ENCODE results near the gene PLA2G4B. TPM values are rescaled to one million over a fixed set of nuclear protein-coding genes. Genes with fewer than 3 reads are reported as not detected.

PLA2G4B gene
- total RNA-seq, 2 donors from 2014 or later = 4.4 to 9.1 TPM

DNA sequence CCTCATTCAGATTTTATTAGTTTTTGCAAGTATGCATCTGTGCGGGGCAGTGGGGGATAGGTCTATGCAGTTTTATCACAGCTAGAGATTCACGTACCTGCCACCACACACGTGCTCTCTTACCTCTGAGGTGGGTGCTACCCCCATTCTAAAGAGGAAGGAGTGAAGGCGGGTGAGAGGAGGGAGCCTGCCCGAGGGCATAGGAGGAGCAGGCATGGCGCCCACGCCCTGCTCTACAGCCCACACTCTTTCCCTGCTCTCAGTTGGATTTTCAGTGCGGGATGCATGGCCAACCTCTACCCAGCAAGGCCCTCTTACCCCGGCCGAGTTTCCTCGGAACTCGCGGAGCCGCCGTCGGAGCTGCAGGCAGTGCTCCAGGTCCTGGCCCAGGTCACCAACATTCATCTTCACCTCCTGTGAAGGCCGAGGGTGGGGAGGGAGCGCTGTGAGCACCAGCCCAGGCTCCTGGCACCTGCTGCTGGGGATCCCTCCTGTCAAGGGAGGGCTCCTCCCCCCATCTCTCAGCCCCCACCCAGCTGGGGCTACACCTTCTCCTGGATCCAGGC is 26.9 kb downstream of the PLA2G4B start:
- DNase-seq = no peak
- H3K9me3 Mint-ChIP-seq = no peaks in the 10 kb centered on the region
- no peak overlapping the region for H3K27ac Mint-ChIP-seq
- H3K36me3 Mint-ChIP-seq (ENCODE audit: insufficient read depth in 2 of 2) = no peaks in the 10 kb centered on the region
- no peaks in the 10 kb centered on the region for H3K27me3 Mint-ChIP-seq (ENCODE audit: low read depth)
- H3K4me3 Mint-ChIP-seq = no peak overlapping the region
- ATAC-seq (replicated peaks in 1 of 2) = no peak
- H3K4me1 Mint-ChIP-seq (ENCODE audit: low read depth) = peaks cover 3% of the 10 kb centered on the region

DNA sequence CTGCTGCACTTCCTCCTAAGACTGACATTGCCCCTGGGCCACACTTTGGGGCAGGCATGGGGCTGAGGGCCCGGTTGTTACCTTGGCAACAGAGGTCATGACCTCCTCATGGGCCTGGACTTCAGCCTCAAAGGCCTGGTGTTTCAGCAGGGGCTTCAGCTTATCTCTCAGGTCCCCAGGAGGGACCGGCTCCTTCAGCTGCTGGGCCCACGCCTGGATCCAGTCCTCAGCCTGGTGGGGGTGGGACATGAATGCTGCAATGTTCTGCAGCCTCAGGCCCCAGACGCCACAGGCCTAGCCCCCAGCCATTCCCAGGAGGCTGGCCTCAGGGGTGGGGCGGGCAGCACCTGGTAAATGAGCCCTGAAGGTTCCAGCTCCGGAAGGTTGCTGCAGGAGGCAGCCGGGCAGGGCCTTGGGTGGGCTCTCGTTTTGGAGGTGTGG is 27.6 kb downstream of the PLA2G4B start:
- H3K27ac Mint-ChIP-seq = no peak overlapping the region
- H3K9me3 Mint-ChIP-seq = no peaks in the 10 kb centered on the region
- no peak overlapping the region for H3K4me3 Mint-ChIP-seq
- no peaks in the 10 kb centered on the region for H3K36me3 Mint-ChIP-seq (ENCODE audit: insufficient read depth in 2 of 2)
- DNase-seq (no peak), ATAC-seq (replicated peaks in 1 of 2) (no peak)
- H3K4me1 Mint-ChIP-seq (ENCODE audit: low read depth) = peaks cover 10% of the 10 kb centered on the region
- no peaks in the 10 kb centered on the region for H3K27me3 Mint-ChIP-seq (ENCODE audit: low read depth)

DNA sequence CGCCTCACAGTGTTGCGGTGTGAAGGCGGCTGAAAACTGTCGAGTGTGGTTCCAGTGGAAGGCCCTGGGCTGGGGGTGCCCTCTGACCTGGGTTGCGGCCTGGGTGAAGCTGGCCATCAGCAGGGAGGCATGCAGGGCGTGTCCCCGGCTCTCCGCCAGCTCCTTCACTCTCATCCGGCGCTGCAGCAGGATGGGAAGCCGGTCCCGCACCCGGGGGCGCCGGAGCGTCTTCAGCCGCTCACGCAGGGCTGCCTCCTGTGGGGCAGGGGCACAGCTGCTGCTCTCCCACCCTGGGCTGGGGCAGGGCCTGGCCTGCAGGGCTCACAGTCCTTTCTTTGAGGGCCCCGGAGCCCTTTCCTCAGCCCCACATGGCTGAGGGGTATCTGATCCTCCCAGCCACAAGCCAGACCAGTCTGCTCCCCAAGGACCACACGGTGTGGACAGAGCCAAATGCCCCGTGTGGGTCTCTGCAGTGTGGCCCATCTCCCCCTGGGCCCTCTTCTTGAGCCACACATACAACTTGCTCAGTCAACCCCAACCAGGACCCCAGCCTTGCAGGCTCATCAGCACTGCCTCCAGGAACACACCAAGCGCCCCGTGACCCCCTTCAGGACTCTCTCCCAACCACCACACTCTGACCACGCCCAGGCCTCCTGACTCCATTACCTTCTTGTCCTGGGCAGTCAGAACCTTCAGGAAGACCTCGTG is 28.4 kb downstream of the PLA2G4B start:
- ATAC-seq (replicated peaks in 1 of 2) (no peak), DNase-seq (no peak)
- no peaks in the 10 kb centered on the region for H3K9me3 Mint-ChIP-seq
- H3K4me1 Mint-ChIP-seq (ENCODE audit: low read depth) = peaks cover 11% of the 10 kb centered on the region
- no peaks in the 10 kb centered on the region for H3K27me3 Mint-ChIP-seq (ENCODE audit: low read depth)
- no peak overlapping the region for H3K27ac Mint-ChIP-seq
- no peak overlapping the region for H3K4me3 Mint-ChIP-seq
- H3K36me3 Mint-ChIP-seq (ENCODE audit: insufficient read depth in 2 of 2) = no peaks in the 10 kb centered on the region

DNA sequence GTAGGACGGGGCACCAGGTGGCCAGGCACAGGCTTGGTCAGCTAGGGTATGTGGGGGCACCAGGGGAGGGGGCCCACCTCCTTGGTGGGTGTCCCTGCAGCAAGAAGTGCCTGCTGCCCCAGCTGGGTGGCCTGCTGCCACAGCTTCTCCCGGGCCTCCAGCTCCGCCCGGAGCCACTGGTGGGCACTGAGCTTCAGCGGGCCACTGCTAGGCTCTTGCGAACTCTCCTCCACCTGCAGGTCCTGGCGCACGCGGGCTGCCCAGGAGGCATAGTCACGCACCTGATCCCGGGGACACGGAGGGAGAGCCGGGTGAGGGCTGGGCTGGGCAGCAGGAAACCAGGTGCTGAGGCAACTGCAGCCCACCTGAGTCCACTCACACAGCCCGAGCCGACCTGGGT is 29.7 kb downstream of the PLA2G4B start:
- ATAC-seq (replicated peaks in 1 of 2) (no peak), DNase-seq (no peak)
- Mint-ChIP-seq H3K4me1 (ENCODE audit: low read depth) (peaks cover 11% of the 10 kb centered on the region), H3K9me3 (no peaks in the 10 kb centered on the region), H3K36me3 (ENCODE audit: insufficient read depth in 2 of 2) (no peaks in the 10 kb centered on the region), H3K4me3 (no peak overlapping the region), H3K27ac (no peak overlapping the region), H3K27me3 (ENCODE audit: low read depth) (no peaks in the 10 kb centered on the region)

DNA sequence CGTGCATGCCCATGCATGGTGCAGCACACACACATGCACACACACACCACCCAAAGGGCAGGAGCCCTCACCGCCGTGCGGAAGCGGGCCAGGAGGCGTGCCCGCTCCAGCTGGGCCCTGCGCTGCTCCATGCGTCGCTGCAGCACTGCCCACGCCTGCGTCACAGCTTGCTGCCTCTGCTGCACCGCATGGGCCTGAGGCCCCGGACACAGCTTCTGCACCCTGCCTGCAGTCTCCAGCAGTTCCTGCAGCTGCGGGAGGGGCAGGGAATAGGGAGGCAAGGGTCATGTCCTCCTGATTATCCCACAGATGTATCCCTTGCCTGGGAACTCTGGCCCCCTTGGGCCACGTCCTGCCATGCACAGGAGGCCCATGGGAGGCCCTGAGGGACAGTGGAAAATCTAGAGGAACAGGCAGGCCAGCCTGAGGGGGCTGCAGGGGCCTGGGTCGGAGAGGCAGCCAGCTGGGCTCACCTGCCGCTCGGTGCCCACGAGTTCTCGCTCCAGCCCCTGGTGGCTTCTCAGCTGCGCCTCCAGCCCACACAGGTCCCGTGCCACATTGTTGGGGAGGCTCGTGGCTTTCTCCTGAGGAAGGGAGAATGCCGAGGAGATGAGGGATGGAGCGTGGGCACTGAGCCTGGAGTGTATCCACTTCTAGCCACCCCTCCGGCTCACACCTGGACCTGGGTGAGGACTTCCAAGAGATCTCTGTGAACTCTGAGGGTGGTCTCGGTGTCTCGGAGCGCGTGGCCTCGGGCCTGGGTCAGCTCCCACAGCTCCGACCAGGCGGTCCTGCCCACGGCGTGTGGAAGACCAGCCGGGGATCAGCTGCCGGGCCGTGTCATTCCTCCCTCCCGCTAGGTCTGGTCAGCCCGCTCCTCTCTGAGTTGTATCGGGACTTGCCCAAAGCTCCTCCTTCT is 31.4 kb downstream of the PLA2G4B start:
- peaks cover 11% of the 10 kb centered on the region for H3K4me1 Mint-ChIP-seq (ENCODE audit: low read depth)
- H3K4me3 Mint-ChIP-seq = peak overlapping the region; percentile 62 to 68
- DNase-seq (no peak), ATAC-seq (replicated peaks in 1 of 2) (no peak)
- peak overlapping the region; percentile 56 for H3K27ac Mint-ChIP-seq
- H3K36me3 Mint-ChIP-seq (ENCODE audit: insufficient read depth in 2 of 2) = no peaks in the 10 kb centered on the region
- no peaks in the 10 kb centered on the region for H3K27me3 Mint-ChIP-seq (ENCODE audit: low read depth)
- H3K9me3 Mint-ChIP-seq = no peaks in the 10 kb centered on the region

DNA sequence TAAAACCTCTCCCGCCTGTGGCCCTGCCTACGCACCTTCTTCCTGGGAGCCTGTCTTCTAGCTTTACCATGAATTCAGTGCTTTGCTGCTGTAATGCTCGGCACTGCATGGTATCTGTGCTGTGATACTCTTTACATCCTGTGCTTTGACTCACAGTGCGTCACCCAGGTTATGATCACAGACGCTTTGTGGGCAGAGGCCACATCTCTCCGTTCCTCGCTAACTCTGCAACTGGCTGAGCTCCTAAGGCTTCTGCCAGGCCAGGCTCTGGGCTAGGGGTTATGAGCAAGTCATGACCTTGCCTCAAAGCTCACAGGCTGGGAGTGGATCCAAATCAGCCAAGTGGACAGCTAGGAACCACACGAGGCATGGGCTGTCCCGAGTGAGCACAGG is 32.0 kb downstream of the PLA2G4B start:
- Mint-ChIP-seq H3K36me3 (ENCODE audit: insufficient read depth in 2 of 2) (no peaks in the 10 kb centered on the region), H3K4me1 (ENCODE audit: low read depth) (peaks cover 11% of the 10 kb centered on the region), H3K27ac (peak overlapping the region; percentile 56), H3K27me3 (ENCODE audit: low read depth) (no peaks in the 10 kb centered on the region), H3K9me3 (no peaks in the 10 kb centered on the region), H3K4me3 (peak overlapping the region; percentile 62 to 68)
- ATAC-seq (replicated peaks in 1 of 2) (peak; percentile 98 to 99), DNase-seq (peak; percentile 73)

DNA sequence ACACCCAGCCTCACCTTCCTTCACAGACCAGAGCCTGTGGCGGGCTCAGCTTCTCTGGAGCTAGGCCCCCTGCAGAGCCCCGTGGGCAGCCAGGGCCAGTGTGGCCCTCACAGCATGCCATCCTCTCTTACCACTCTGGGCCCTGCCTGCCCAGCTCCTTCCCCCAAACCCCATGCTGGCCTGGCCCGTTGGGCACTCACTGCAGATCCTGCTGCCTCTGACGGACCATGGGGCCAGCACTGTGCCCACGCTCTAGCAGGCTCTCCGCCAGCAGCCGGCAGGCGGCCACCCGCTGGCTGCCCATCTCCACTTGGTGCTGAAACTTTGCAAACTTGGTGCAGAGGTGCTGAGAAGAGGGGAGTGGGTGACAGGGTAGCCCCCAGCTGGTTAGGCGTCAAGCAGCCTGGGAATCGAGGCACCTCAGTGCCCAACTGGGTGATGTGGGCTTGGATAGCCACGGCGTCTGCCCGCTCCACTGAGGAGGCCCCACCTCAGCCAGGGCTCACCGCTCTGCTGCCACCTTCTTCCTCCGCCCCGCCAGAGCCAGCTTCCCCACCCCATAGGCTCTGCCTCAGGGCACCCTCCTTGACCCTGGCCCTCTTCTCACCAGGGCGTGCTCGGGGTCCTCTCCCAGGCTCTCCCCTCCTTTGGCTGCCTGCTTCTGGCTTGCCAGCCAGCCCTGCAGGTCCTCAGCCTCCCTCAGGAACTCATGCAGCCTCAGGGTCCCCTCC is 32.7 kb downstream of the PLA2G4B start:
- peaks cover 11% of the 10 kb centered on the region for H3K4me1 Mint-ChIP-seq (ENCODE audit: low read depth)
- H3K4me3 Mint-ChIP-seq = peak overlapping the region; percentile 62 to 68
- ATAC-seq (replicated peaks in 1 of 2) = no peak
- no peak overlapping the region for H3K27ac Mint-ChIP-seq
- H3K9me3 Mint-ChIP-seq = no peaks in the 10 kb centered on the region
- H3K36me3 Mint-ChIP-seq (ENCODE audit: insufficient read depth in 2 of 2) = no peaks in the 10 kb centered on the region
- no peaks in the 10 kb centered on the region for H3K27me3 Mint-ChIP-seq (ENCODE audit: low read depth)
- DNase-seq = no peak

DNA sequence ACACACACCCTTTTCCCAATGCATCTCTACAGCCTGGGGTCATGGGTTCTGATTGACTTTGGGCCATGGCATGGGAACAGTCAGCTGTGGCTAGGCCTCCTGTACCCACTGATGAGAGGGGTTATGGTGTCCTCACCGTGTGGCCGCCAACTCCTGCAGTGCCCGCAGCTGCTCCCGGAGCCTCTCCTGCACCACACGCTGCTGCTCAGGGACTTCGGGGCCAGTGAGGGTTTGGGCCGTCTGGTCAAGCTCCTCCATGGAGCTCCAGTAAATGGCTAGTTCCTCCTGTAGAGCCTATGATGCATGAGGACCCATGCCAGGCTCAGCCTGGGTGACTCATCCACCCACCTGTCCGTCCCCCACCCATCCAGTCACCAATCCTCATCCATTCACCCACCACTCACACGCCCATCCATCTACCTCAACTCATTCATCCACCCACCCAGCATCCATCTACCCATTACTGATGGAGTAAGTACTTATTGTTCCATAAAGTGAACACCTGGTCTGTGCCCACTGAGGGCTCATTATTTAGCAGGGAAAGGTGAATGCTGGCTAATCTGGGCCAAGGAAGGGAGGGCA is 33.6 kb downstream of the PLA2G4B start:
- Mint-ChIP-seq H3K27me3 (ENCODE audit: low read depth) (no peaks in the 10 kb centered on the region), H3K27ac (no peak overlapping the region), H3K4me3 (no peak overlapping the region), H3K4me1 (ENCODE audit: low read depth) (peaks cover 11% of the 10 kb centered on the region), H3K36me3 (ENCODE audit: insufficient read depth in 2 of 2) (no peaks in the 10 kb centered on the region), H3K9me3 (no peaks in the 10 kb centered on the region)
- DNase-seq = no peak
- no peak for ATAC-seq (replicated peaks in 1 of 2)

DNA sequence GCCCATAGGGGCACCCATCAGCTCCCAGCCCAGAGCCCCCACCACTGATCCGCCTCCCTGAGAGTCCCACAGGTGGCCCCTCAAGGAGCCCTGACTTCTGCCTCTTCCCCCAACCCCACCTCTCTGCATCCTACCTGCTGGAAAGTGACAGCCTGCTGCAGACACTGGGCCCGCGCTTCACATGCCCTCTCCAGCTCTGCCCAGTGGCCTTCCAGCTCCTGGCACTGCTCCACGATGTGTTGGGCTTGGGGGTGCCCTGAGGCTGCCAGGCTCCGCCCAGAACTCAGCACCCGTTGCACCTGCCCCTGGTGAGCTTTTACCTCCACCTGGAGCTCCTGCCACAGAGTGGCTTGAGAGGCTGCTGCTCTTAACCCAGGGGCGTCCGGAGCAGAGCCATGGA is 35.1 kb downstream of the PLA2G4B start:
- ATAC-seq (replicated peaks in 1 of 2) = no peak
- no peak overlapping the region for H3K4me3 Mint-ChIP-seq
- H3K27ac Mint-ChIP-seq = no peak overlapping the region
- H3K36me3 Mint-ChIP-seq (ENCODE audit: insufficient read depth in 2 of 2) = no peaks in the 10 kb centered on the region
- no peaks in the 10 kb centered on the region for H3K27me3 Mint-ChIP-seq (ENCODE audit: low read depth)
- no peaks in the 10 kb centered on the region for H3K9me3 Mint-ChIP-seq
- DNase-seq = no peak
- peaks cover 11% of the 10 kb centered on the region for H3K4me1 Mint-ChIP-seq (ENCODE audit: low read depth)

DNA sequence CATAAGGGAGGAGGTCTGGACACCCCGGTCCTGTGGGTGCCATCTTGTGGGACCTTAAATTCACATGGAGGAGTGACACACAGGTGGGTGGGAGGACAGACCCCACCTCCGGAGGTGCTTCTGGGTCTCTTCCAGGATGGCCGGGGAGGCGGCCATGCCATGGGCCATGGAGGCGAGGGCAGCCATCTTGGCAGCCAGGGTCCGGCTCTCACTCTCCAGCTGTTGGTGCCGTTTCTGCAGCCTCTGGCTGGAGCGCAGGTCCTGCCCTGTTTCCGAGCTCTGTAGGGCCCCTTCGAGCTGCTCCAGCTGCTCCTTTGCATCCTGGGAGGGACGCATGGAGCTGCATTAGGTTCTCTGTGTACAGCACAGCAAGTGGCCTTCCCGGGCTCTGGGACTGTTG is 36.1 kb downstream of the PLA2G4B start:
- no peaks in the 10 kb centered on the region for H3K9me3 Mint-ChIP-seq

DNA sequence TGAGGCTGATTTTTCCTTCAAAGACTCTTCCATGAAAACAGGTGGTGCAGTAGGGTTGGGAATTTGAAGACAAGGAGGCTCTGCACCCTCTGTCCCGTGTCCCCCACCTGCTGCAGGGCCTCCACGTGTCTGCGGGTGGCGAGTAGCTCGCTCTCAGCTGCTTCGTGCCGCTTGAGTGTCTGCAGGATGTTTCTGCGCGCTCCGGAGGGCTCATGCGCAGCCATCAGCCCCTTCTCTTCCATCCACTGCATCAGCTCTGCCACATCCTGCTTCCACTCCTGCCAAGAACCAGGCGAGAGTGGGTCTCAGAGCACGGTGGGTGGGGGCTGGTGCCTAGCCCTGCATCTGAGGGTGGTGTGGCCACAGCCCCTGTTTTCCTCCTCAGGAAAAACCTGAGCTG is 37.4 kb downstream of the PLA2G4B start:
- Mint-ChIP-seq H3K27me3 (ENCODE audit: low read depth) (peaks cover 7% of the 10 kb centered on the region), H3K4me1 (ENCODE audit: low read depth) (peaks cover 4% of the 10 kb centered on the region), H3K9me3 (no peaks in the 10 kb centered on the region), H3K27ac (no peak overlapping the region), H3K36me3 (ENCODE audit: insufficient read depth in 2 of 2) (no peaks in the 10 kb centered on the region), H3K4me3 (no peak overlapping the region)
- ATAC-seq (replicated peaks in 1 of 2) (no peak), DNase-seq (no peak)

More for the DNA sequence above, 36.1 kb downstream of the PLA2G4B start:
- ATAC-seq (replicated peaks in 1 of 2) = no peak
- Mint-ChIP-seq H3K36me3 (ENCODE audit: insufficient read depth in 2 of 2) (no peaks in the 10 kb centered on the region), H3K4me1 (ENCODE audit: low read depth) (peaks cover 11% of the 10 kb centered on the region), H3K27ac (no peak overlapping the region), H3K27me3 (ENCODE audit: low read depth) (no peaks in the 10 kb centered on the region), H3K4me3 (no peak overlapping the region)
- DNase-seq = no peak

DNA sequence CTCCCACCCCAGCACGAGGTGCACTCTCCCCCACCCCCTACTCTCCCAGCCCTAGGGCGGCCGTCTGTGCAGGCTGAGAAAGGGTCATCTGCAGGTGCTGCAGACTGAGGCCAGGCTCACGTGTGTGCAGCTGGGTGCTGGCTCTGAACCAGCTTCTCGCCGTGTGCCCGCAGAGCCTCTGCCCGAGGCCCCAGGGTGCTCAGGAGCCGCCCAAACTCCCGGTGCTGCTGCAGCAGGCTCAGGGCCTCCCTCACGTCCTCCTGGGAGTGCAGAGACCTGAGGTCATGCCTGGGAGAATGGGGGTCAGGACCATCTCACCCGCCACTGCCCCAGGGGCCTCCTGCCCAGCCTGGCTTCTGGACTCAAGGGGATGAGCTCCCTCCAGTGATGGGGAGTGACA is 38.0 kb downstream of the PLA2G4B start:
- Mint-ChIP-seq H3K27me3 (ENCODE audit: low read depth) (peaks cover 13% of the 10 kb centered on the region), H3K4me1 (ENCODE audit: low read depth) (no peaks in the 10 kb centered on the region), H3K36me3 (ENCODE audit: insufficient read depth in 2 of 2) (no peaks in the 10 kb centered on the region), H3K4me3 (no peak overlapping the region), H3K27ac (no peak overlapping the region), H3K9me3 (no peaks in the 10 kb centered on the region)
- no peak for DNase-seq
- no peak for ATAC-seq (replicated peaks in 1 of 2)

Measured in activated T-cell treated with anti-CD3 and anti-CD28 coated beads, Interleukin-2, amount 50 U/mL, for 72 hours (primary cell).